Occipital lobe (tissue), 2 donors: ENCODE data around the gene ACVR1B. TPM values are rescaled to one million over a fixed set of nuclear protein-coding genes. Genes with fewer than 3 reads are reported as not detected.
A peak's percentile ranks its signal among the peaks of the same experiment; 100 is the strongest.

ENCODE experiments used
- DNase-seq: peaks from one replicate; lab custom pipeline; 2025; lab: John Stamatoyannopoulos, UW
- total RNA-seq: library from RNA; depleted of rRNA; stranded (reverse); fragments of >200 nt; gene quantifications from one replicate; pipeline ENCODE4 v1.2.3, GENCODE V29; 2014

The ACVR1B gene
- total RNA-seq, result 43.2 TPM

DNA sequence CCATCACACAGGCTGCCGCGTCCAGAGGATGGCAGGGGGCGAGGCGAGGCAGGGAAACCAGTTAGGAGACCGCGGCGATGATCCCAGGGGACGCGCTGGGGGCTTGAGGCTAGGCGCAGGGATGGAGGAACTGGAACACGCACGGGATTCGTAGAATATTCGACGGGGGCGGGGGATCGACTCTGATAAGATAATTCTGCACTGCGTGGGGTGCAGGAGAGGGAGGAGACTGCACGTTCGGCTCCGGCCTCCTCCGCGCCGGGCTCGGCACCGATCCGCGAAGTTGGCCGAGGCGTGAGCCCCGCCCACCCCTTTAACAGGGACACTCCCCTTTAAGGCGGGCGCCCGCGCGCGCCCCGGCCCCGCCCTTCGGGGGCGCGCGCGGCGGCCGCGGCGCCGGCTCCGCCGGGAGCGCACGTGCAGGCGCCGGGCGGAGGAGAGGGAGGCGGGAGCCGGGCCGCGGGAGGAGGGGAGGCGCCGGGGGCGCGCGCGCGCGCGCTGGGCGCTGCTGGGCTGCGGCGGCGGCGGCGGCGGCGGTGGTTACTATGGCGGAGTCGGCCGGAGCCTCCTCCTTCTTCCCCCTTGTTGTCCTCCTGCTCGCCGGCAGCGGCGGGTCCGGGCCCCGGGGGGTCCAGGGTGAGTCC is at the start of gene ACVR1B:
Gene ACVR1B (plus strand): TSS at position 501 of the 644 bp plus-strand sequence. CDS start 45 bp downstream, at position 546.
- peak; percentile 89 for DNase-seq

GRCh38 chr12:51901881-51902280 is 49.6 kb upstream of the ACVR1B start:
- no peak for DNase-seq

GRCh38 chr12:51904951-51905470 is 46.5 kb upstream of the ACVR1B start:
- DNase-seq, result no peak

GRCh38 chr12:51905471-51906429 is 45.7 kb upstream of the ACVR1B start:
- no peak for DNase-seq

- no peak for DNase-seq
Observed at GRCh38 chr12:51906430-51907082, 44.9 kb upstream of the ACVR1B start.

GRCh38 chr12:51907083-51907855 is 44.2 kb upstream of the ACVR1B start, which contains the start of gene ACVRL1:
Gene ACVRL1 (plus strand): TSS chr12:51907504. CDS start chr12:51912475, 4,971 bp downstream.
- no peak for DNase-seq

DNA sequence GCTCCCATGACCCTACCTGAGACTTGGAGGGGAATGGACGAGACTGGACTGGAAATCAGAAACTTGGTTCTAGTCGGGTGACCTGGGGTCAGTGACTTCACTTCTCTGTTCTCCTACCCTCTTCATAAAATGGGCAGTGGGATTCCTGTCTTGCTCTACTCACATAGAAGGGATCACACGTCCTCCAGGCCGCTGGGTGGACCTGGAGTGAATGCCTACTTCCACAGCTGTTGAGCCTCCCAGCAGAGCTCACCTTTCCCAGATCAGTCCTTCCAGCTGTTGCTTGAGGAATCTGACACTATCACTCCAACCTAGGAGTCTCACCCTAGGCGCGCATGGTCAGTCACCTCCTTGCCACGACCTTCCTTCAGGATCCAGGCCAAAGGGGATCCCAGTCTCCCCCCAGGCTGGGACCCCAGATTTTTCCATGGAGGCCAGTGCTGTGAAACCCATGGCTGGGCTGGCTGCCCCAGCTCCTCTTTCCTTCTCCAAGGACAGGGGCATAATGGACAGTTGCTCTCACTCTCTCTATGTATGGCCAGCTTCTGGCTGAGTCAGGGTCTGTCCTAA is 43.6 kb upstream of the ACVR1B start:
- no peak for DNase-seq

GRCh38 chr12:51908876-51909592 is 42.5 kb upstream of the ACVR1B start:
- no peak for DNase-seq

GRCh38 chr12:51910168-51910567 is 41.3 kb upstream of the ACVR1B start:
- DNase-seq, result no peak

DNA sequence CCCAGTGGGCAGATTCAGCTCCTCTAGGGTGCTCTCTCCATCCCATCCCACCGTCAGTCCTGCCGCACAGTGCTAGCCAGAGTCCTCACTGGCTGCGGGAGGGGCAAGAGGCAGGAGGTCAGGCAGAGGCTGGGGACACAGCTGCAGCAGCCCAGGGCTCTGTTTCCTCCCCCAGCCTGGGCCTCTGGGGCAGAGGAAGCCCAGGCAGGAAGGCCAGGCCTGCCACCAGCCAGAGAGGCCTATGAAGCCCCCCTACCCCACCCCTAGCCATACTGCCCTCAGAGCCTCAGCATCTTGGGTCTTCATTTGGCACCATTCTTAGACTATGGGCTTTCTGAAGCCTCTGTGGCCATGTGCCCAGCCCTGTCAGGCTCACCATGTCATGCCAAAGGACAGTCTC is 40.8 kb upstream of the ACVR1B start:
- no peak for DNase-seq

DNA sequence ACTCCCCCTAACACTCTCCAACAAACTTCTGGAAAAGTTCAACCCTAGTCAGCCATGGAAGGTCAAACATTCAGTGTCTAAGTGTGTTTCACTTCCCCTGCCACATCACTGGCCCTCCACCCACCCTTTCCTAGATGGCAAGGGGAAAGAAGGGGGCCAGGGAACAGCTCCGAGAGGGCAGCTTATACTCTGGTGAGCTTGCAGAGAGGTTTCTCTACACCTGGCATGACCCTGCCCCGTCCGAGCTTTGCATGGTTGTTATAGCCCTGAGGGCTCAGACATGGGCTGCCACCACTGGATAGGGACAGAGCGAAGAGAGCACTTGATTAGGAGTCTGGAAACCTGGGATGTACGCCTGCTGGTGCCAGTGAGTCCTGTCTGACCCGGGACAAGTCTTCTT is 40.2 kb upstream of the ACVR1B start:
- DNase-seq, result no peak

GRCh38 chr12:51911788-51912711 is 39.4 kb upstream of the ACVR1B start:
- DNase-seq, result no peak

GRCh38 chr12:51913071-51914033 is 38.1 kb upstream of the ACVR1B start:
- DNase-seq, result no peak

GRCh38 chr12:51914034-51914923 is 37.2 kb upstream of the ACVR1B start:
- no peak for DNase-seq

DNA sequence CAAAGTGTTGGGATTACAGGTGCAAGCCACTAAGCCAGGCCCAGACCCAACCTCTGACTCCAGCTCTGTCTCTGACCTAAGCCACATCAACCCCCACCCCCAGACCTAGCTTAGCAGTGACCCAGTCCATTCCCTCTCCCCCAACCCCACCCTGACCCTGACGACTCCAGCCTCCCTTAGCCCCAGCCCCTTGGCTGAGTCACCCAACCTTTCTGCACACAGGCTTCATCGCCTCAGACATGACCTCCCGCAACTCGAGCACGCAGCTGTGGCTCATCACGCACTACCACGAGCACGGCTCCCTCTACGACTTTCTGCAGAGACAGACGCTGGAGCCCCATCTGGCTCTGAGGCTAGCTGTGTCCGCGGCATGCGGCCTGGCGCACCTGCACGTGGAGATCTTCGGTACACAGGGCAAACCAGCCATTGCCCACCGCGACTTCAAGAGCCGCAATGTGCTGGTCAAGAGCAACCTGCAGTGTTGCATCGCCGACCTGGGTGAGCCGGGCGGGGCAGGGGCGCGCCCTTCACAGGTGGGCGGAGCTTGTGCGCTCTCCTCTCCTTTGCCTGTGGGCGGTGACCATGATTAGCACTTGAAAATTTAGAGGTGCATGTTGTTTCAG is 36.4 kb upstream of the ACVR1B start:
- no peak for DNase-seq

GRCh38 chr12:51915951-51916350 is 35.5 kb upstream of the ACVR1B start:
- no peak for DNase-seq
